Measurements from ENCODE around the gene FGB. TPM values are rescaled to one million over a fixed set of nuclear protein-coding genes. Genes with fewer than 3 reads are reported as not detected.

The FGB gene
- total RNA-seq, 1 donor, result not detected

DNA sequence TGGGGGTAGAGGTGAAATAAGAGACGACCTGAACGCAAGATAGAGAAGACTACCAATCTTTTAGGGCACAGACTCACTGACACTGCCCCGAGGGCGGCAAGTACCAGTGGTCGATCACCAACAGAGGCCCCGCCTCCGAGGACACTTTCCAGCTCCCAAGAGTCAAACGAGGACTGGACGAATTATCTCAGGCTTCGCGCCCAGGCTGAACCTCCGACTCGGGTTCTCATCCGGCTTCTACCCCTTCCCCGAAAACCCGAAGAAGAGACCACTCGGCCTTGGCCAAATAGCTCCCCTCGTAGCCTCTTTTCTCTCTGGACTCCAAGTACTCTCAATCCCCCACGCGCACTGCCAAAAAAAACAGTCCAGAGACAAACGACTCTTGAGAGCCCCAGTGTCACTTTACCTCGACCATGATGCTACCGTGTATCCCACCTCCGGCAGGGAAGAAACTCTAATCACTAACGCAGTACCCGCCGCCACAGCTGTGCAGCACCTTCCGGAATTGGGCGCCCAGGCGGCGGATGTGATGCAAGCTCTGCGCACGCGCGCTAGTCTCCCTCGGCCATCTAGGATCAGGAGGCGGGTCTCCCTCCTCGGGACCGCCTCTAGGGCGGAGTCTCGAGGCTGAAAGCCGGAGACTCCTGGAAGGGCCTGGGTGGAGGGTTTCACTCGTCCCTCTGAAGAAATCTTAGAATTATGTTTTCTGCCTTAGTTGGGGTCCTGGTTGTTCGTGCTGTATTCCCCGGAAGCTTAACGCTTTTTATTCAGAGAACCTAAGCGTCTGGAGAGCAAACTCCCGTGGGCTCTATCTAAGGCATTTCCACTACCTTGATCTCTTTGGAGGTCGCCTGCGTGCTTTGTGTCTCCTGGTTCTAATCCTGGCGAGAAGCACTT lies 12.7 kb upstream of the FGB start, which contains the start of gene PLRG1:
PLRG1 (minus strand) TSS at position 507 of the 897 bp plus-strand sequence; CDS start at position 415, 92 bp downstream.
- TF ChIP-seq, protein P1, sequence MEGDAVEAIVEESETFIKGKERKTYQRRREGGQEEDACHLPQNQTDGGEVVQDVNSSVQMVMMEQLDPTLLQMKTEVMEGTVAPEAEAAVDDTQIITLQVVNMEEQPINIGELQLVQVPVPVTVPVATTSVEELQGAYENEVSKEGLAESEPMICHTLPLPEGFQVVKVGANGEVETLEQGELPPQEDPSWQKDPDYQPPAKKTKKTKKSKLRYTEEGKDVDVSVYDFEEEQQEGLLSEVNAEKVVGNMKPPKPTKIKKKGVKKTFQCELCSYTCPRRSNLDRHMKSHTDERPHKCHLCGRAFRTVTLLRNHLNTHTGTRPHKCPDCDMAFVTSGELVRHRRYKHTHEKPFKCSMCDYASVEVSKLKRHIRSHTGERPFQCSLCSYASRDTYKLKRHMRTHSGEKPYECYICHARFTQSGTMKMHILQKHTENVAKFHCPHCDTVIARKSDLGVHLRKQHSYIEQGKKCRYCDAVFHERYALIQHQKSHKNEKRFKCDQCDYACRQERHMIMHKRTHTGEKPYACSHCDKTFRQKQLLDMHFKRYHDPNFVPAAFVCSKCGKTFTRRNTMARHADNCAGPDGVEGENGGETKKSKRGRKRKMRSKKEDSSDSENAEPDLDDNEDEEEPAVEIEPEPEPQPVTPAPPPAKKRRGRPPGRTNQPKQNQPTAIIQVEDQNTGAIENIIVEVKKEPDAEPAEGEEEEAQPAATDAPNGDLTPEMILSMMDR (IDR thresholded peaks at IDR 0.05; ENCODE audit: insufficient read depth, low read depth, low read length), result no peak

GRCh38 chr4:154551872-154552686 lies 10.7 kb upstream of the FGB start:
- TF ChIP-seq, protein P1 (IDR thresholded peaks at IDR 0.05; ENCODE audit: insufficient read depth, low read depth, low read length), result peak; percentile 76
- peak; percentile 88 for DNase-seq (ENCODE audit: low read depth)
- H3K4me3 ChIP-seq (ENCODE audit: low read depth, low read length), result no peak overlapping the region

More for the DNA sequence above, 12.7 kb upstream of the FGB start, which contains the start of gene PLRG1:
- DNase-seq (ENCODE audit: low read depth), result peak; percentile 93
- peak within 1 kb of the TSS; percentile 100 for H3K4me3 ChIP-seq (ENCODE audit: low read depth, low read length)

DNA sequence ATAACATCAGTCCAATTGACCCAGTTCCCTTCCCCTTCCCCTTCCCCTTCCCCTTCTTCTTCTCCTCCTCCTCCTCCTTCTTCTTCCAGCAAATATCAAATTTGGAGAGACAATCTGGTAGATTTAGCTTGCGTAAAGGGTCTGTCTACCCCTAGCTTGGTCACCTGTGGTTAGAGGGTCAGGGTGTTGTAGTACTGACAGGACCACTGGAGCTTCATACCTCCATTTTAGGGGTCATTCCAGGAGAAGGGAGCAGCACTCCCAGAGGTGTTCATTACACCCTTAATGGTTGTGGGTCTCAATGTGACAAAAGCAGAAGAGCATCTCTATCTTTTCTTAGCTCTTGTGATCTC lies 3.7 kb upstream of the FGB start:
- H3K4me3 ChIP-seq (ENCODE audit: low read depth, low read length), result no peak overlapping the region
- TF ChIP-seq, protein P1 (IDR thresholded peaks at IDR 0.05; ENCODE audit: insufficient read depth, low read depth, low read length), result no peak
- DNase-seq (ENCODE audit: low read depth), result no peak

DNA sequence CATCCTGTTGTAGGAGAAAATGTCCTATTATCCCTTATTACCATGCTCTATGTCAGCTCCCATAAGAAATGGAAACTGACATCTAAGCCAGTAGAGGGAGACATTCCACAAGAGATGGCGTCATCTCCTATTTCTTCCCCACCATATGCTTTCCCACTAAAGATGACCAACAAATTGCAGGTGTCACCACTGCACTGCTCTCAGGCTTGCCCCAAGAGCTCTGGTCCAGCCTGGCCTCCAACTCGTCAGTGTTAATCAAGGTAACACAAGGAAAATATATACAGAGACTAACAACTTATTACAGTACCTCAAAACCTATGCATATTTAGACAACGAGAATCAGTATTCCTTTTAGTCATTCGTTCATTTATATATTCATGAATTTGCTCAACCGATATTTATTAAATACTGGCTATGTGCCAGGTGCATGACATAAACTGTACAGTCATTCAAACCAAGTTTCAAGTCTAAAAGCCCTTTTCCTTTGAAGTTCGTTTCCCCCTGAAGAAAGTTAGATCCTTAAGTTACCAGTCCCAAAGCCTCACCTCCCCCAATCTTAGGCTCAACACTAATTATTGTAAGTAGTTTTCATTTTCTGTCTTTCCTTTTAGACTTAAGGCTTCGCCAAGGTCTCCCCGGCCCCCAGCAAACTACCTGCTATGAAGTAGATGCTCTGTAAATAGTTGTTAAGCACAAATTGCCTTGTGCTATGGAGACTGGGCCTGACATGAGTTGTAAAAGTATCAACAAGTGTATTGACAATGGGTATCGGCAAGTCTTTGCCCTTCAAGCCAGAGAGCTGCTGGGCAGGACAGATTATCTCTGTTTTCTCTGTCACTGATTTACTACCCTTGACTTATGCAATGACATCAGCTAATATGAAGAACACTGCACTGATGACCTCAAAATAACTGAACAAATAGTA lies 3.1 kb upstream of the FGB start:
- DNase-seq (ENCODE audit: low read depth), result peak; percentile 59
- TF ChIP-seq, protein P1 (IDR thresholded peaks at IDR 0.05; ENCODE audit: insufficient read depth, low read depth, low read length), result peak; percentile 69
- no peak overlapping the region for H3K4me3 ChIP-seq (ENCODE audit: low read depth, low read length)

- no peak overlapping the region for H3K4me3 ChIP-seq (ENCODE audit: low read depth, low read length)
- DNase-seq (ENCODE audit: low read depth), result no peak
- TF ChIP-seq, protein P1 (IDR thresholded peaks at IDR 0.05; ENCODE audit: insufficient read depth, low read depth, low read length), result no peak
Measured at GRCh38 chr4:154560419-154560801, 2.4 kb upstream of the FGB start.

DNA sequence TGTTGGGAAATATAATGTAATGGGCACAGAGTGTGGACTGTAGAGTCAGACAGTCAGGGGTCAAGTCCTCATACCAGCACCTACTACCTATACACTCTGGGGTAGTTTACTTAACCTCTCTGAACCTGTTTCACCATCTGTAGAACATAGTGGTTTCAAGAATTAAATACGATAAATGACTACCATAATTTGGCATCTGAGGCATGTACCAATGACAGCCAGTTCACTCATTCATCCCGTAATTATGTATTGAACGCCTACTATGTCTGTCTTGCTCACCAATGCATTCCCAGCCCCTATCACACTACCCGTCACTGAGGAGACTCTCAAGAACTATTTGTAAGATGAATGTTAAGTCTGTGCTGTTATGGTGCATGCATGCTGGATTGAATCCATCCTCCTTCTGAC lies 2.0 kb upstream of the FGB start:
- peak; percentile 28 for DNase-seq (ENCODE audit: low read depth)
- no peak overlapping the region for H3K4me3 ChIP-seq (ENCODE audit: low read depth, low read length)
- TF ChIP-seq, protein P1 (IDR thresholded peaks at IDR 0.05; ENCODE audit: insufficient read depth, low read depth, low read length), result no peak
